Measurements from ENCODE around the gene NOL12.

NOL12 gene

DNA sequence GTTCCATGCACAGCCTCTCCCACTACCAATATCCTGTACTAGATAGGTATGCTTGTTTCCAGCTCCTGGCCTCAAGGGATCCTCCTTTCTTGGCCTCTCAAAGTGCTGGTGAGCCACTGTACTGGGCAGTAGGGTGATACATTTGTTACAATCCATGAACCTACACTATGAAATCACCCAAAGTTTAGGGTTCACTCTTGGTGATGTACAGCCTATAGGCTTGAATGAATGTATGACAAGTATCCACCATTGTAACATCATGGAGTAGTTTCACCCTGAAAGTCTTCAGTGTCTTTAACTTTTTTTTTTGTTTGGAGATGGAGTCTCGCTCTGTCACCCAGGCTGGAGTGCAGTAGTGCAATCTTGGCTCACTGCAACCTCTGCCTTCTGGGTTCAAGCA lies 42.5 kb downstream of the NOL12 start:
- no peak for DNase-seq (ENCODE audit: low spot score)
- no peak for TF ChIP-seq CTCF (IDR thresholded peaks at IDR 0.05; ENCODE audit: extremely low read depth, missing control alignments)

GRCh38 chr22:37731804-37732471 lies 45.8 kb downstream of the NOL12 start:
- peak; percentile 53 for DNase-seq (ENCODE audit: low spot score)
- TF ChIP-seq CTCF (IDR thresholded peaks at IDR 0.05; ENCODE audit: extremely low read depth, missing control alignments): no peak

GRCh38 chr22:37732699-37733607 lies 46.8 kb downstream of the NOL12 start:
- no peak for DNase-seq (ENCODE audit: low spot score)
- TF ChIP-seq CTCF (IDR thresholded peaks at IDR 0.05; ENCODE audit: extremely low read depth, missing control alignments): no peak

GRCh38 chr22:37733625-37734401 lies 47.7 kb downstream of the NOL12 start:
- no peak for DNase-seq (ENCODE audit: low spot score)
- no peak for TF ChIP-seq CTCF (IDR thresholded peaks at IDR 0.05; ENCODE audit: extremely low read depth, missing control alignments)

DNA sequence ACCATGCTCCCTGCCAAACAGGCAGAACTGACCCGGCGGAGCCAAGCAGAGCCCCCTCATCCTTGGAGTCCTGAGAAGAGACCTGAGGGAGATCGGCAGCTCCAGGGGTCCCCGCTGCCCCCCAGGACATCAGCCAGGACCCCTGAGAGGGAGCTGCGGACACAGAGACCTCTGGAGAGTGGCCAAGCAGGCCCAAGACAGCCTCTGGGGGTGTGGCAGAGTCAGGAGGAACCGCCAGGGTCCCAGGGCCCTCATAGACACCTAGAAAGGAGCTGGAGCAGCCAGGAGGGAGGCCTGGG lies 48.2 kb downstream of the NOL12 start:
- TF ChIP-seq CTCF (IDR thresholded peaks at IDR 0.05; ENCODE audit: extremely low read depth, missing control alignments): no peak
- no peak for DNase-seq (ENCODE audit: low spot score)

DNA sequence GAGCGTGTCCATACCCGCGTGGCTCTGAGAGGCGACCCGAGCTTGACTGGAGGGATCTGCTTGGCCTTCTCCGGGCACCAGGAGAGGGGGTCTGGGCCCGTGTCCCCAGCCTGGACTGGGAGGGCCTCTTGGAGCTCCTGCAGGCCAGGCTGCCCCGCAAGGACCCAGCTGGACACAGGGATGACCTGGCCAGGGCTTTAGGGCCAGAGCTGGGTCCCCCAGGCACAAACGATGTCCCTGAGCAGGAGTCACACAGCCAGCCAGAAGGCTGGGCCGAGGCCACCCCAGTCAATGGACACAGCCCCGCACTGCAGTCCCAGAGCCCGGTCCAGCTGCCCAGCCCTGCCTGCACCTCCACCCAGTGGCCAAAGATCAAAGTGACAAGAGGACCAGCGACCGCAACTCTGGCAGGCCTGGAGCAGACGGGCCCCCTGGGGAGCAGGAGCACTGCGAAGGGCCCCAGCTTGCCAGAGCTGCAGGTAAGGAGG lies 48.9 kb downstream of the NOL12 start:
- no peak for TF ChIP-seq CTCF (IDR thresholded peaks at IDR 0.05; ENCODE audit: extremely low read depth, missing control alignments)
- DNase-seq (ENCODE audit: low spot score): no peak
